A673 (cell line): ENCODE results near the gene SPTLC3. TPM values are rescaled to one million over a fixed set of nuclear protein-coding genes. Genes with fewer than 3 reads are reported as not detected.

Experiments
- Bru-seq: library from RNA; stranded (reverse); fragments of 400-500 nt; gene quantifications from one replicate; lab custom pipeline; 2021; lab: Mats Ljungman, UMichigan
- BruChase-seq, 2 experiments: library from RNA; stranded (reverse); fragments of 400-500 nt; gene quantifications; one replicate each; lab custom pipeline; 2021; lab: Mats Ljungman, UMichigan
- BruUV-seq: library from RNA; stranded (reverse); fragments of 400-500 nt; replicated peaks from 2 replicates; lab custom pipeline; 2021; lab: Mats Ljungman, UMichigan
- CTCF ChIA-PET: fragments of 300-600 bp; sonication (Branson Sonifier 250); formaldehyde crosslinking; loops from one replicate; lab custom pipeline; 2022; ENCODE audit warnings: antibody characterized with exemption; lab: Charles Lee
- POLR2A ChIA-PET: fragments of 300-600 bp; sonication (Branson Sonifier 250); formaldehyde crosslinking; loops from one replicate; lab custom pipeline; 2022; ENCODE audit warnings: antibody characterized with exemption; ENCODE audit not compliant: low non-redundant PET; lab: Charles Lee
- DNase-seq: peaks from one replicate; pipeline ENCODE4 v3.0.0-alpha.2; 2015; ENCODE audit warnings: low spot score
- H3K27ac ChIP-seq: fragments of 200-600 bp; sonication (generic); 2 replicates; pipeline ENCODE4 v1.5.1; 2016; ENCODE audit warnings: mixed run types, low read depth, mild to moderate bottlenecking, mixed read lengths, antibody characterized with exemption, low read length; ENCODE audit not compliant: poor library complexity, severe bottlenecking
- H3K27me3 ChIP-seq: fragments of 200-600 bp; sonication (generic); replicated peaks from 2 replicates; pipeline ENCODE4 v1.6.1; 2017; ENCODE audit warnings: mixed run types, low read depth, mild to moderate bottlenecking, mixed read lengths, antibody characterized with exemption, low read length; ENCODE audit not compliant: insufficient read depth, poor library complexity
- H3K36me3 ChIP-seq: fragments of 200-600 bp; sonication (generic); 2 replicates; pipeline ENCODE4 v1.6.1; 2016; ENCODE audit warnings: mixed run types, mild to moderate bottlenecking, mixed read lengths, antibody characterized with exemption, low read length; ENCODE audit not compliant: insufficient read depth, poor library complexity, severe bottlenecking
- H3K4me1 ChIP-seq: fragments of 200-600 bp; sonication (generic); 2 replicates; pipeline ENCODE4 v1.6.1; 2017; ENCODE audit warnings: mixed run types, mild to moderate bottlenecking, mixed read lengths, antibody characterized with exemption, low read length; ENCODE audit not compliant: insufficient read depth, poor library complexity, severe bottlenecking
- H3K4me3 ChIP-seq: fragments of 200-600 bp; sonication (generic); 2 replicates; pipeline ENCODE4 v1.5.1; 2016; ENCODE audit warnings: low read depth, mixed run types, mild to moderate bottlenecking, mixed read lengths, low read length; ENCODE audit not compliant: poor library complexity, severe bottlenecking
- H3K9me3 ChIP-seq: fragments of 200-600 bp; sonication (generic); 2 replicates; pipeline ENCODE4 v1.6.1; 2016; ENCODE audit warnings: mixed run types, low read depth, mild to moderate bottlenecking, mixed read lengths, antibody characterized with exemption, low read length; ENCODE audit not compliant: poor library complexity, severe bottlenecking
- EZH2 ChIP-seq: fragments of 200-600 bp; sonication (generic); IDR thresholded peaks from 2 replicates; pipeline ENCODE4 v1.6.1; 2017; ENCODE audit warnings: borderline replicate concordance, low read depth, mild to moderate bottlenecking, mixed read lengths, antibody characterized with exemption, low read length; ENCODE audit not compliant: poor library complexity, severe bottlenecking
- intact Hi-C: fragments of 100-400 bp; cut with micrococcal nuclease; formaldehyde crosslinking; loops from one replicate; pipeline ENCODE4 v1.10.0; 2022; ENCODE audit not compliant: unreplicated experiment
- long read RNA-seq: library from polyadenylated mRNA; stranded (forward); transcript quantifications from one replicate; pipeline ENCODE4 v2.0.0, GENCODE V29; 2022
- total RNA-seq: library from RNA; stranded (reverse); gene quantifications from 2 replicates; pipeline ENCODE4 v1.2.3, GENCODE V29; 2021
- TF ChIP-seq, protein P1 (sequence below): fragments of 300-800, 200-600 bp; sonication (generic); conservative IDR thresholded peaks from 2 replicates; pipeline ENCODE4 v1.5.1; 2017; ENCODE audit warnings: low read depth, mild to moderate bottlenecking, antibody characterized with exemption, low read length, moderate library complexity, mixed read lengths

Gene SPTLC3
- total RNA-seq, result 0.06 and 0.22 TPM in 2 replicates
- Bru-seq, nascent RNA, result percentile 12 among the genes with signal in this experiment
- BruChase-seq, experiment 1, labeled RNA remaining after a 2-hour chase, result percentile 10 among the genes with signal in this experiment
- BruChase-seq, experiment 2, labeled RNA remaining after a 6-hour chase, result percentile 8 among the genes with signal in this experiment
- long read RNA-seq, result 0 reads

DNA sequence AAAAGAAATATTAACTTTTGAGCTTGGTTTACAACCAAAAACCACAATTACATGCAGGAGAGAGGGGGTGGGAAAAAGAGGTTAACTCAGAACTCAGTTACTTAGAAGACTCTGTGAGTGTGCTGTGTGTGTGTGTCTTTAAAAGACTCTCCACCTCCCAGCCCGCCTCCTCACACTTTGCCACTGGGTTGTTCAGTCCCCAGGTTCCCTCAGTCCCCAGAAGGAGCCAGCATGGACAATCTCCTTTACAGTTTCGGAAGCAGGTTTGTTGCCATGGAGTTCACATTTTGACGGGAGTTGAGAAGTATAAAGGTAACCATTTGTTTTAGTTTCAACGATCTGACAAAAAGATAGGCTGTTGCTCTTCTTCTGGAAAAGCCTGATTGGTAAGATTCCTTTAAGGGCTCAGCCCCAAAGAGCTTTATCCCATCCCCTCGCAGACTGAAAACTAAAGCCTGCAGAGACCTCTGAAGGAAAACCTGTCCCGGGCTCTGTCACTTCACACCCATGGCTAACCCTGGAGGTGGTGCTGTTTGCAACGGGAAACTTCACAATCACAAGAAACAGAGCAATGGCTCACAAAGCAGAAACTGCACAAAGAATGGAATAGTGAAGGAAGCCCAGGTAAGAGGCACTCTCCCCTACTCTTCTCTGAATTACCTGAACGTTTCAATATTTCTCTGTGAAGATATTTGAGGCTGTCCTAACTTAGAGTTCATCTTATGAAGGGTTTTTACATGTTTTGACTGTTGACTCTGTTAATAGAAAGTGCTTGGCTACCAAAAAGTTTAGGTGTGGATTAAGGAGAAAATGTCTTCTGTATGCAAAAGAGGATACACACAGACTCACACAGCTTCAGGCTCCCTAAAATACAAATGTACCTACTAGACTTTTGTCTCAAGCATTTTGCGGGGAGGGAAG, at the start of gene SPTLC3:
SPTLC3 (plus strand) TSS at position 212 of the 921 bp plus-strand sequence; CDS start at position 508, 296 bp downstream.
- no peaks in the 10 kb centered on the region for H3K4me1 ChIP-seq
- peak within 1 kb of the TSS; percentile 25 for H3K4me3 ChIP-seq
- H3K9me3 ChIP-seq, result no peaks in the 10 kb centered on the region
- no peak for TF ChIP-seq EZH2
- TF ChIP-seq, protein P1, sequence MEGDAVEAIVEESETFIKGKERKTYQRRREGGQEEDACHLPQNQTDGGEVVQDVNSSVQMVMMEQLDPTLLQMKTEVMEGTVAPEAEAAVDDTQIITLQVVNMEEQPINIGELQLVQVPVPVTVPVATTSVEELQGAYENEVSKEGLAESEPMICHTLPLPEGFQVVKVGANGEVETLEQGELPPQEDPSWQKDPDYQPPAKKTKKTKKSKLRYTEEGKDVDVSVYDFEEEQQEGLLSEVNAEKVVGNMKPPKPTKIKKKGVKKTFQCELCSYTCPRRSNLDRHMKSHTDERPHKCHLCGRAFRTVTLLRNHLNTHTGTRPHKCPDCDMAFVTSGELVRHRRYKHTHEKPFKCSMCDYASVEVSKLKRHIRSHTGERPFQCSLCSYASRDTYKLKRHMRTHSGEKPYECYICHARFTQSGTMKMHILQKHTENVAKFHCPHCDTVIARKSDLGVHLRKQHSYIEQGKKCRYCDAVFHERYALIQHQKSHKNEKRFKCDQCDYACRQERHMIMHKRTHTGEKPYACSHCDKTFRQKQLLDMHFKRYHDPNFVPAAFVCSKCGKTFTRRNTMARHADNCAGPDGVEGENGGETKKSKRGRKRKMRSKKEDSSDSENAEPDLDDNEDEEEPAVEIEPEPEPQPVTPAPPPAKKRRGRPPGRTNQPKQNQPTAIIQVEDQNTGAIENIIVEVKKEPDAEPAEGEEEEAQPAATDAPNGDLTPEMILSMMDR, result 0 out of 2 replicates have a peak, but pooled peaks have one; percentile 13
- H3K27me3 ChIP-seq, result no peaks in the 10 kb centered on the region
- no TSS peak for BruUV-seq
- intact Hi-C loops, result no loop called here
- POLR2A ChIA-PET, result no interaction called here
- H3K27ac ChIP-seq, result no peak within 1 kb of the TSS
- DNase-seq, result peak; percentile 28
- no peaks in the 10 kb centered on the region for H3K36me3 ChIP-seq
- CTCF ChIA-PET, result interaction anchor here (0.7 kb wide), 1 partner anchor 84 kb away, joined by 3 read pairs; no protein-coding TSS in a partner anchor

DNA sequence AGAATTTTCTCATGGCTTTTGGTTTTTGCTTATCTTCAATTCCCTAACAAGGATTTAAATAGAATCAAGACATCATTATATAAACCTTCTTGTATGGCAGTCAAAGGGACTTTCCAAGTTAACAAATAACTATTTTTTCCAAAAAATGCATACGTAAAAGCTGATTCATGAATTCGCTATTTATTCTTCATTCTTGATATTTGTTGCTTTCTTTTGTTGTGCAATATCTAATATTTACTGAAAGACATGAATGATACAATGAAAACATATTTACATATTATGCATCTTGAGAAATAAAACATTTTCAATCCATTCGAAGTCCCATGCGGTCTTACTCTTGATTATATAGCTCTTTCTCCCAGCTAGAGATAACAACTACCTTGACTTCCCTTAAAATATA, 47.0 kb upstream of the SPTLC3 start:
- Histone ChIP-seq H3K4me1 (no peaks in the 10 kb centered on the region), H3K27ac (no peak overlapping the region), H3K36me3 (no peaks in the 10 kb centered on the region), H3K27me3 (no peaks in the 10 kb centered on the region), H3K9me3 (no peaks in the 10 kb centered on the region), H3K4me3 (no peak overlapping the region)
- ChIA-PET CTCF (no interaction called here), POLR2A (no interaction called here)
- intact Hi-C loops, result no loop called here
- BruUV-seq, result no TSS peak
- DNase-seq, result no peak
- TF ChIP-seq EZH2, result no peak
- TF ChIP-seq, protein P1, result no peak

DNA sequence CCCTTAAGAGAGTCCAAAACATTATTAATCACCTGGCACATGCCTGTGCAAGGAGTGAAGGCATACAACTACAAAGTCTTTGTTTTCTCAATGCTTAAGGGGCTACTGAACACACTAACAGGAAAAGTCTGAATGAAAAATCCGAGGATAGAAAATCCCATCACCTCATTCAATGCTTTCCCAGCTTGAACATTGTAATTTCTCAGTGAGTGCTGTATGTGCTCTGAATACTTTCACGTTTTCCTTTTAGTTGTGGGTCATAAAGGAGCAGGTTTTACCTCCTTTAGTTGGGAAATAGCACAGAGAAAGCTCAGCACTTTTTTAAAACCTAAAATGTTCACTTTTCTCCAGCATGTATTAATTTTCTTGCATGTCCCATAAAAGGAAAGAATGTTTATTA, 45.9 kb upstream of the SPTLC3 start:
- Histone ChIP-seq H3K27ac (no peak overlapping the region), H3K27me3 (no peaks in the 10 kb centered on the region), H3K4me3 (no peak overlapping the region), H3K9me3 (no peaks in the 10 kb centered on the region), H3K4me1 (no peaks in the 10 kb centered on the region), H3K36me3 (no peaks in the 10 kb centered on the region)
- BruUV-seq, result no TSS peak
- ChIA-PET POLR2A (no interaction called here), CTCF (no interaction called here)
- TF ChIP-seq, protein P1, result no peak
- TF ChIP-seq EZH2, result no peak
- intact Hi-C loops, result no loop called here
- no peak for DNase-seq
